Lower leg skin (tissue), 4 donors: ENCODE results near the gene PDZRN4. TPM values are rescaled to one million over a fixed set of nuclear protein-coding genes. Genes with fewer than 3 reads are reported as not detected.

Experiments used
- DNase-seq, 2 donors: peaks; one replicate each; pipeline ENCODE4 v3.0.0-alpha.2; 2019; ENCODE audit warnings: low spot score in 2 of 2
- H3K4me3 ChIP-seq: fragments of 200-600 bp; sonication (generic); 2 replicates; pipeline ENCODE4 v1.5.1; 2017; ENCODE audit warnings: mild to moderate bottlenecking, low read depth; ENCODE audit not compliant: poor library complexity, severe bottlenecking
- POLR2A ChIP-seq, 2 donors: fragments of 450-650 bp; IDR thresholded peaks; one replicate each; pipeline ENCODE4 v1.6.1; 2016 to 2017; ENCODE audit warnings: antibody characterized with exemption in 2 of 2, mild to moderate bottlenecking in 1 of 2, moderate library complexity in 1 of 2
- WGBS, 2 donors: methylation state at CpG; one replicate each; pipeline ENCODE4 v1.1.5; 2018; 5-methylcytosine and 5-hydroxymethylcytosine counted together
- intact Hi-C: fragments of 100-400 bp; cut with DNase I; formaldehyde crosslinking; loops from one replicate; pipeline ENCODE4 v1.15.0; 2023; ENCODE audit warnings: low total_unique reads
- total RNA-seq, 4 donors: library from RNA; depleted of rRNA; stranded (reverse); fragments of >200 nt; gene quantifications; one replicate each; pipeline ENCODE4 v1.1.0, GENCODE V29; 2016
- TF ChIP-seq, protein P1 (sequence below), 3 donors: fragments of 450-650 bp; IDR thresholded peaks; one replicate each; pipeline ENCODE4 v1.5.1; 2016; ENCODE audit warnings: antibody characterized with exemption in 3 of 3, mild to moderate bottlenecking in 3 of 3, moderate library complexity in 2 of 3

The PDZRN4 gene
- total RNA-seq, 4 donors from 2014 or later, result 0.65 to 8.3 (median 3.6) TPM

DNA sequence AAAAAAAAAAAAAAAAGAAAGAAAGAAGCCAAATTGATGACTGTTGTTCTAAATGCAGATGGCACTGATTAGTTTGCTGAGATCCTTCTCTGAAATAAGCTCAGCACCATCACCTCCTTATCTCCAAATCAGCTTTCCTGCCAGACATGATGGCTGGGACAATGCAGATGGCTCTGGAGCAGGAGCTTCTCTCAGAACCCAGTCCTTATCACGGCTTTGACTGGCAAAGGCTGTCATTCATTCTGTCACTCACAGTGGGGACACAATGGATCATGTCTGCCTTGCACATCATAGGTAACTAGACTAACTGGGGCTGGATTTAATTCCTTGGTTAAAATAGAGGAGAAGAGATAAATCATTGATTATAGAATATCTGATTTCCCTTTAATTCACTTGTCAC is 146.3 kb downstream of the PDZRN4 start:
- no peak for DNase-seq
- intact Hi-C loops, result no loop called here
- TF ChIP-seq POLR2A (IDR thresholded peaks at IDR 0.05), result no peak
- TF ChIP-seq, protein P1, sequence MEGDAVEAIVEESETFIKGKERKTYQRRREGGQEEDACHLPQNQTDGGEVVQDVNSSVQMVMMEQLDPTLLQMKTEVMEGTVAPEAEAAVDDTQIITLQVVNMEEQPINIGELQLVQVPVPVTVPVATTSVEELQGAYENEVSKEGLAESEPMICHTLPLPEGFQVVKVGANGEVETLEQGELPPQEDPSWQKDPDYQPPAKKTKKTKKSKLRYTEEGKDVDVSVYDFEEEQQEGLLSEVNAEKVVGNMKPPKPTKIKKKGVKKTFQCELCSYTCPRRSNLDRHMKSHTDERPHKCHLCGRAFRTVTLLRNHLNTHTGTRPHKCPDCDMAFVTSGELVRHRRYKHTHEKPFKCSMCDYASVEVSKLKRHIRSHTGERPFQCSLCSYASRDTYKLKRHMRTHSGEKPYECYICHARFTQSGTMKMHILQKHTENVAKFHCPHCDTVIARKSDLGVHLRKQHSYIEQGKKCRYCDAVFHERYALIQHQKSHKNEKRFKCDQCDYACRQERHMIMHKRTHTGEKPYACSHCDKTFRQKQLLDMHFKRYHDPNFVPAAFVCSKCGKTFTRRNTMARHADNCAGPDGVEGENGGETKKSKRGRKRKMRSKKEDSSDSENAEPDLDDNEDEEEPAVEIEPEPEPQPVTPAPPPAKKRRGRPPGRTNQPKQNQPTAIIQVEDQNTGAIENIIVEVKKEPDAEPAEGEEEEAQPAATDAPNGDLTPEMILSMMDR (IDR thresholded peaks at IDR 0.05), result no peak
- H3K4me3 ChIP-seq, result no peak overlapping the region
- WGBS, 2 donors, result 48 to 50% methylated on average over 1 of the region's 1 CpG

DNA sequence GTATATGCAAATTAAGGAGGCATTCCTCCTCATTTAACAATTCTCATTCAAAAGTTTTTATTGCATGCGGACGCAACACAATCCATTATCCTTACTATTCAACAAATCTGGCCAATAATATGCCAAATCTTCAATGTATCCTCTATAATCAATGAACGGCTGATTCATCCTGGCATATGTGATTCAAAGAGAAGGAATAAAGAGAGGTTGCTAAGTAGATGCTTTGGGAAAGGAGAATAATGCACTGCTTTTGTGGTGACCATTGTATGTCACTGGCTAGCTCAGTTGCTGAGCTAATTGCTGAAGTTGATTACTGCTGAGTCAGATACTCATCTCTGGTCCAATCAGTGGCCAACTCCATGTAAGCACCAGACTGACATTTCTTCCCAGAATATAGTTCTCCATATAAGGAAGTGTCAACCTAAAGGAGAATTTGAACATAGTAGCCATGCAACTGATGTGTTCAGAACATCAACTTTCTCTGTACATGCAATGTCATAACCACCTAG is 148.0 kb downstream of the PDZRN4 start:
- 32 to 90% methylated on average over 3 of the region's 3 CpGs for WGBS, 2 donors
- intact Hi-C loops, result no loop called here
- TF ChIP-seq, protein P1 (IDR thresholded peaks at IDR 0.05), result no peak
- no peak for TF ChIP-seq POLR2A (IDR thresholded peaks at IDR 0.05)
- H3K4me3 ChIP-seq, result no peak overlapping the region
- no peak for DNase-seq

GRCh38 chr12:41339784-41340183 is 151.7 kb downstream of the PDZRN4 start:
- intact Hi-C loops, result no loop called here
- TF ChIP-seq, protein P1 (IDR thresholded peaks at IDR 0.05), result no peak
- no peak for TF ChIP-seq POLR2A (IDR thresholded peaks at IDR 0.05)
- no peak overlapping the region for H3K4me3 ChIP-seq
- no peak for DNase-seq

GRCh38 chr12:41344776-41345470 is 156.8 kb downstream of the PDZRN4 start:
- intact Hi-C loops, result no loop called here
- TF ChIP-seq, protein P1 (IDR thresholded peaks at IDR 0.05), result no peak
- TF ChIP-seq POLR2A (IDR thresholded peaks at IDR 0.05), result no peak
- no peak overlapping the region for H3K4me3 ChIP-seq
- no peak for DNase-seq
- 64 to 67% methylated on average over 8 of the region's 8 CpGs for WGBS, 2 donors

GRCh38 chr12:41348198-41348597 is 160.1 kb downstream of the PDZRN4 start:
- no peak for DNase-seq
- intact Hi-C loops, result no loop called here
- 81 to 82% methylated on average over 1 of the region's 1 CpG for WGBS, 2 donors
- no peak overlapping the region for H3K4me3 ChIP-seq
- TF ChIP-seq, protein P1 (IDR thresholded peaks at IDR 0.05), result no peak
- TF ChIP-seq POLR2A (IDR thresholded peaks at IDR 0.05), result no peak

- TF ChIP-seq, protein P1 (IDR thresholded peaks at IDR 0.05), result no peak
- no peak for TF ChIP-seq POLR2A (IDR thresholded peaks at IDR 0.05)
- intact Hi-C loops, result no loop called here
- no peak for DNase-seq
- no peak overlapping the region for H3K4me3 ChIP-seq
These were observed 168.1 kb downstream of the PDZRN4 start for GRCh38 chr12:41356181-41356580.
